Testis (tissue), 2 donors: ENCODE results near the gene PAQR7.

ENCODE experiments used
- POLR2A ChIP-seq: fragments of 450-650 bp; IDR thresholded peaks from one replicate; pipeline ENCODE4 v1.6.1; 2017; ENCODE audit warnings: antibody characterized with exemption, mild to moderate bottlenecking, moderate library complexity
- TF ChIP-seq, protein P1 (sequence below), 3 experiments: fragments of 450-650 bp in 2 of 3; fragments of 200-600 bp in 1 of 3; sonication (generic) in 1 of 3; IDR thresholded peaks; one replicate each; pipeline ENCODE4 v1.5.1; 2016 to 2019; ENCODE audit warnings: antibody characterized with exemption in 3 of 3, mild to moderate bottlenecking in 2 of 3, moderate library complexity in 1 of 3

DNA sequence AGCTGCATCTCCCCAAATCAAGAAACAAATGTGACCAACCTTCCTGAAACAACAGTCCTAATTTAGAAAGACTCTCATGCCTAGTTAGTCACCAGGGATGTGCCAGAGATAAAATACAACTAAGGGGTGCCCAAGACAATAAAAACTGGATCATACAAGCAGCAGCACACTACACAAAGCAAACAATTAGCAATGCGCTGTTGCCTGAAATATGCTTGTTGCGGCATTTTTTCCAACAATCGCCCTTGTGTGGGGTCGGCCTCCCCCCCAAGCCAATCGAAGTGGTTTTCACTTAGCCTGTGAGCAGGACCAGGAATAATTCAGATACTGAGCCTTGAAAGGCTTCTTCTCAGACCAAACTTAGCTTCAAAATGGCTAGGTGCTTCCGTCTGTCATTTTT lies 32.1 kb upstream of the PAQR7 start:
- TF ChIP-seq, protein P1, sequence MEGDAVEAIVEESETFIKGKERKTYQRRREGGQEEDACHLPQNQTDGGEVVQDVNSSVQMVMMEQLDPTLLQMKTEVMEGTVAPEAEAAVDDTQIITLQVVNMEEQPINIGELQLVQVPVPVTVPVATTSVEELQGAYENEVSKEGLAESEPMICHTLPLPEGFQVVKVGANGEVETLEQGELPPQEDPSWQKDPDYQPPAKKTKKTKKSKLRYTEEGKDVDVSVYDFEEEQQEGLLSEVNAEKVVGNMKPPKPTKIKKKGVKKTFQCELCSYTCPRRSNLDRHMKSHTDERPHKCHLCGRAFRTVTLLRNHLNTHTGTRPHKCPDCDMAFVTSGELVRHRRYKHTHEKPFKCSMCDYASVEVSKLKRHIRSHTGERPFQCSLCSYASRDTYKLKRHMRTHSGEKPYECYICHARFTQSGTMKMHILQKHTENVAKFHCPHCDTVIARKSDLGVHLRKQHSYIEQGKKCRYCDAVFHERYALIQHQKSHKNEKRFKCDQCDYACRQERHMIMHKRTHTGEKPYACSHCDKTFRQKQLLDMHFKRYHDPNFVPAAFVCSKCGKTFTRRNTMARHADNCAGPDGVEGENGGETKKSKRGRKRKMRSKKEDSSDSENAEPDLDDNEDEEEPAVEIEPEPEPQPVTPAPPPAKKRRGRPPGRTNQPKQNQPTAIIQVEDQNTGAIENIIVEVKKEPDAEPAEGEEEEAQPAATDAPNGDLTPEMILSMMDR (IDR thresholded peaks at IDR 0.05): no peak
- no peak for TF ChIP-seq POLR2A
